WTC11 (cell line): ENCODE data around the gene MRPL37. TPM values are rescaled to one million over a fixed set of nuclear protein-coding genes. Genes with fewer than 3 reads are reported as not detected.

Source experiments
- ATAC-seq: fragments of 200-7000 bp; cut with Tn5 transposase; 2 replicates; pipeline ENCODE4 v1.10.0; 2021; ENCODE audit warnings: mild to moderate bottlenecking, moderate library complexity
- CTCF ChIA-PET: fragments of 300-600 bp; sonication (Branson Sonifier 250); formaldehyde crosslinking; loops from one replicate; lab custom pipeline; 2021; ENCODE audit warnings: antibody characterized with exemption; lab: Charles Lee
- POLR2A ChIA-PET: fragments of 350-600 bp; sonication (Branson Sonifier 250); formaldehyde crosslinking; loops from one replicate; lab custom pipeline; 2021; ENCODE audit warnings: antibody characterized with exemption; lab: Charles Lee
- DNase-seq: peaks from one replicate; pipeline ENCODE4 v3.0.0; 2021; ENCODE audit warnings: low spot score
- H3K27ac Mint-ChIP-seq: 2 replicates; pipeline ENCODE4 v1.8.0; 2021; ENCODE audit warnings: mixed read lengths
- H3K27me3 Mint-ChIP-seq: 2 replicates; pipeline ENCODE4 v1.8.0; 2021; ENCODE audit warnings: low read depth, mild to moderate bottlenecking, moderate library complexity, mixed read lengths
- H3K36me3 Mint-ChIP-seq: 2 replicates; pipeline ENCODE4 v1.8.0; 2021; ENCODE audit warnings: mixed read lengths
- H3K4me1 Mint-ChIP-seq: 2 replicates; pipeline ENCODE4 v1.8.0; 2022; ENCODE audit warnings: mixed read lengths
- H3K4me3 Mint-ChIP-seq: 2 replicates; pipeline ENCODE4 v1.8.0; 2021; ENCODE audit warnings: mild to moderate bottlenecking, moderate library complexity, mixed read lengths
- H3K9me3 Mint-ChIP-seq: 2 replicates; pipeline ENCODE4 v1.8.0; 2021; ENCODE audit warnings: mixed read lengths
- ATF6 ChIP-seq: sonication (generic); formaldehyde crosslinking; IDR thresholded peaks from 2 replicates; pipeline ENCODE4 v1.8.1; 2023; ENCODE audit warnings: mild to moderate bottlenecking, missing genetic modification reagents
- CDX4 ChIP-seq: fragments of 250-450 bp; sonication (Bioruptor Pico); IDR thresholded peaks from 2 replicates; pipeline ENCODE4 v1.9.0; 2021; ENCODE audit warnings: moderate library complexity, mild to moderate bottlenecking, inconsistent platforms, borderline replicate concordance
- E2F1 ChIP-seq: sonication (generic); formaldehyde crosslinking; IDR thresholded peaks from 2 replicates; pipeline ENCODE4 v1.8.0; 2022; ENCODE audit warnings: mild to moderate bottlenecking, missing genetic modification reagents
- ELF4 ChIP-seq: sonication (generic); formaldehyde crosslinking; IDR thresholded peaks from 2 replicates; pipeline ENCODE4 v1.8.1; 2022; ENCODE audit warnings: low read depth, mild to moderate bottlenecking, moderate library complexity, missing genetic modification reagents
- ERG ChIP-seq: fragments of 250-450 bp; sonication (Bioruptor Pico); IDR thresholded peaks from 2 replicates; pipeline ENCODE4 v1.8.0; 2021; ENCODE audit warnings: mild to moderate bottlenecking
- FOXK1 ChIP-seq: sonication (generic); formaldehyde crosslinking; IDR thresholded peaks from 2 replicates; pipeline ENCODE4 v1.8.0; 2022; ENCODE audit warnings: mild to moderate bottlenecking, moderate library complexity, missing genetic modification reagents
- FOXP4 ChIP-seq: sonication (generic); formaldehyde crosslinking; IDR thresholded peaks from 2 replicates; pipeline ENCODE4 v1.8.0; 2022; ENCODE audit warnings: mild to moderate bottlenecking, missing genetic modification reagents
- GABPB1 ChIP-seq: sonication (generic); formaldehyde crosslinking; IDR thresholded peaks from 2 replicates; pipeline ENCODE4 v1.8.1; 2023; ENCODE audit warnings: mild to moderate bottlenecking, missing genetic modification reagents
- GTF2I ChIP-seq: fragments of 250-450 bp; sonication (Bioruptor Pico); conservative IDR thresholded peaks from 2 replicates; pipeline ENCODE4 v1.4.0; 2021; ENCODE audit warnings: mild to moderate bottlenecking
- IRF1 ChIP-seq: sonication (generic); formaldehyde crosslinking; IDR thresholded peaks from 2 replicates; pipeline ENCODE4 v1.8.0; 2023; ENCODE audit warnings: missing genetic modification reagents
- IRF2 ChIP-seq: sonication (generic); formaldehyde crosslinking; IDR thresholded peaks from 2 replicates; pipeline ENCODE4 v1.8.0; 2022; ENCODE audit warnings: low read depth, missing genetic modification reagents, borderline replicate concordance
- JAZF1 ChIP-seq: fragments of 250-450 bp; sonication (Bioruptor Pico); IDR thresholded peaks from 2 replicates; pipeline ENCODE4 v1.9.0; 2021; ENCODE audit warnings: moderate library complexity, mild to moderate bottlenecking, inconsistent platforms
- MLX ChIP-seq: sonication (generic); formaldehyde crosslinking; IDR thresholded peaks from 2 replicates; pipeline ENCODE4 v1.8.1; 2023; ENCODE audit warnings: mild to moderate bottlenecking, missing genetic modification reagents, moderate library complexity
- NFE2L1 ChIP-seq: sonication (generic); formaldehyde crosslinking; IDR thresholded peaks from 2 replicates; pipeline ENCODE4 v1.8.1; 2023; ENCODE audit warnings: missing genetic modification reagents
- NFYB ChIP-seq: sonication (generic); formaldehyde crosslinking; conservative IDR thresholded peaks from 2 replicates; pipeline ENCODE4 v1.8.0; 2022; ENCODE audit warnings: low read depth, missing genetic modification reagents
- PREB ChIP-seq: sonication (generic); formaldehyde crosslinking; IDR thresholded peaks from 2 replicates; pipeline ENCODE4 v1.8.1; 2022; ENCODE audit warnings: mild to moderate bottlenecking, missing genetic modification reagents, moderate library complexity, borderline replicate concordance
- PRRX2 ChIP-seq: fragments of 250-450 bp; sonication (Bioruptor Pico); IDR thresholded peaks from 2 replicates; pipeline ENCODE4 v1.8.0; 2021; ENCODE audit warnings: mild to moderate bottlenecking
- RORB ChIP-seq: fragments of 250-450 bp; sonication (Bioruptor Pico); IDR thresholded peaks from 2 replicates; pipeline ENCODE4 v1.9.0; 2021; ENCODE audit warnings: mild to moderate bottlenecking
- SOX15 ChIP-seq: fragments of 250-450 bp; sonication (Bioruptor Pico); IDR thresholded peaks from 2 replicates; pipeline ENCODE4 v1.9.0; 2021; ENCODE audit warnings: mild to moderate bottlenecking
- TEAD1 ChIP-seq: sonication (generic); formaldehyde crosslinking; IDR thresholded peaks from 2 replicates; pipeline ENCODE4 v1.8.0; 2022; ENCODE audit warnings: mild to moderate bottlenecking, missing genetic modification reagents
- TEAD4 ChIP-seq: sonication (generic); formaldehyde crosslinking; IDR thresholded peaks from 2 replicates; pipeline ENCODE4 v1.8.0; 2022; ENCODE audit warnings: mild to moderate bottlenecking, missing genetic modification reagents
- USF2 ChIP-seq: sonication (generic); formaldehyde crosslinking; IDR thresholded peaks from 2 replicates; pipeline ENCODE4 v1.8.1; 2023; ENCODE audit warnings: mild to moderate bottlenecking, missing genetic modification reagents, moderate library complexity
- ZNF396 ChIP-seq: fragments of 250-450 bp; sonication (Bioruptor Pico); IDR thresholded peaks from 2 replicates; pipeline ENCODE4 v1.8.0; 2021; ENCODE audit warnings: mild to moderate bottlenecking, moderate library complexity, borderline replicate concordance
- total RNA-seq: library from RNA; stranded (reverse); gene quantifications from 3 replicates; pipeline ENCODE4 v1.2.3, GENCODE V29; 2021

MRPL37 gene
- total RNA-seq, 1 experiment from 2014 or later, result 143 TPM

GRCh38 chr1:54158071-54158470, 41.9 kb upstream of the MRPL37 start:
- no peak overlapping the region for H3K4me3 Mint-ChIP-seq
- H3K27ac Mint-ChIP-seq, result no peak overlapping the region
- H3K9me3 Mint-ChIP-seq, result no peaks in the 10 kb centered on the region
- no peak for ATAC-seq
- peaks cover 11% of the 10 kb centered on the region for H3K4me1 Mint-ChIP-seq
- TF ChIP-seq ZNF396 (CRISPR knock-in tag) (no peak), RORB (CRISPR knock-in tag) (no peak), ELF4 (CRISPR knock-in tag) (no peak), NFYB (CRISPR knock-in tag) (no peak), PREB (CRISPR knock-in tag) (no peak), ERG (CRISPR knock-in tag) (no peak), SOX15 (CRISPR knock-in tag) (no peak), MLX (no peak), FOXK1 (CRISPR knock-in tag) (no peak), NFE2L1 (CRISPR knock-in tag) (no peak), GTF2I (no peak)
- no peak for DNase-seq
- CTCF ChIA-PET, result no interaction called here
- no peaks in the 10 kb centered on the region; the same call in 1 of the 2 replicates for H3K27me3 Mint-ChIP-seq
- POLR2A ChIA-PET, result no interaction called here
- no peaks in the 10 kb centered on the region for H3K36me3 Mint-ChIP-seq

GRCh38 chr1:54159733-54160316, 40.1 kb upstream of the MRPL37 start:
- Mint-ChIP-seq H3K36me3 (no peaks in the 10 kb centered on the region), H3K27me3 (no peaks in the 10 kb centered on the region; the same call in 1 of the 2 replicates), H3K27ac (no peak overlapping the region), H3K9me3 (no peaks in the 10 kb centered on the region), H3K4me3 (no peak overlapping the region), H3K4me1 (no peaks in the 10 kb centered on the region)
- DNase-seq (no peak), ATAC-seq (no peak)
- ChIA-PET POLR2A (no interaction called here), CTCF (no interaction called here)
- TF ChIP-seq IRF2 (CRISPR knock-in tag), result no peak

- CTCF ChIA-PET, result no interaction called here
- Mint-ChIP-seq H3K9me3 (no peaks in the 10 kb centered on the region), H3K27ac (no peak overlapping the region), H3K36me3 (no peaks in the 10 kb centered on the region), H3K27me3 (no peaks in the 10 kb centered on the region; the same call in 1 of the 2 replicates), H3K4me1 (no peaks in the 10 kb centered on the region), H3K4me3 (no peak overlapping the region)
- no peak for DNase-seq
- POLR2A ChIA-PET, result no interaction called here
- no peak for ATAC-seq
- TF ChIP-seq GABPB1 (no peak), JAZF1 (CRISPR knock-in tag) (no peak), CDX4 (CRISPR knock-in tag) (no peak), IRF1 (CRISPR knock-in tag) (no peak), TEAD1 (CRISPR knock-in tag) (no peak), NFYB (CRISPR knock-in tag) (no peak), PRRX2 (CRISPR knock-in tag) (no peak), USF2 (CRISPR knock-in tag) (no peak), TEAD4 (no peak), FOXP4 (no peak), E2F1 (CRISPR knock-in tag) (no peak), ATF6 (CRISPR knock-in tag) (no peak)
Measured at GRCh38 chr1:54160351-54160750, 39.6 kb upstream of the MRPL37 start.
